ENCODE results near the gene MPST. TPM values are rescaled to one million over a fixed set of nuclear protein-coding genes. Genes with fewer than 3 reads are reported as not detected.

MPST gene
- polyA plus RNA-seq, 1 donor from 2014 or later: 56.0 TPM

DNA sequence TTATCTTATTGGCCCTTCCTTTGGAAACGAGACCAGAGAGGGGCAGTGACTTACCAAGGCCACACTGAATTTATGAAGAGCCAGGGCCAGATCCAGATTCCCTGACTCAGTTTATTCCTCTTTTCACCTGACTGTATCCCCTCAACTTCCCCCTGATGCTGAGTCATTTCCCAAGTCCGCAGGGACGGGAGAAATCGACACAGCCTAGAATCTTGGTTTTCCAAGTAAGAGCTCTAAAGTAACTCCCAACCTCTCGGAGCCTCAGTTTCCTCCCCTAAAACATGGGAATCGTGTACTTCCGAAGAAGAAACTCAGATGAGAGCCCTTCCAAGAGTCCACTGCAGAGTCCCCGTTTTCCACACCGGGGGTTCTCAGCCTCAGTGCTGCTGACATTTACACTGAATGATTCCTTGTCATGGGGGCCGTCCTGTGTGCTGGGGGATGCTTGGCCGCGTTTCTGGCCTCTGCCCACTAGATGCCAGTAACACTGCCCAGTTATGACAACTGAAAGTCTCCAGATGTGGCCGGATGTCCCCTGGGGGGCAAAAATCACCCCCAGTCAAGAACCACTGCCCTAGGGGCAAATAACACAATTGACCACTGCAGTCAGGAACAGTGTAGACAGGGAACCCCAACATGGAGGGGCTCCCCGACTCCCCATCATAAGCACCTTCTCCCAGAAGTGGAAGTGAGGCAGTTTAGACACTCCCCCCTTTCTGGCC is 11.2 kb downstream of the MPST start:
- TF ChIP-seq EP300 (conservative IDR thresholded peaks at IDR 0.05; ENCODE audit: poor library complexity, severe bottlenecking) (no peak), RAD21 (conservative IDR thresholded peaks at IDR 0.05) (no peak), SMC3 (conservative IDR thresholded peaks at IDR 0.05; ENCODE audit: poor library complexity) (no peak), MXI1 (conservative IDR thresholded peaks at IDR 0.05; ENCODE audit: poor library complexity, severe bottlenecking) (no peak), TAF1 (IDR thresholded peaks at IDR 0.05; ENCODE audit: low read depth) (no peak), POLR2AphosphoS5 (IDR thresholded peaks at IDR 0.05) (no peak), EZH2 (IDR thresholded peaks at IDR 0.05; ENCODE audit: borderline replicate concordance, insufficient read depth, low read length, poor library complexity, severe bottlenecking) (no peak)
- TF ChIP-seq, protein P1, sequence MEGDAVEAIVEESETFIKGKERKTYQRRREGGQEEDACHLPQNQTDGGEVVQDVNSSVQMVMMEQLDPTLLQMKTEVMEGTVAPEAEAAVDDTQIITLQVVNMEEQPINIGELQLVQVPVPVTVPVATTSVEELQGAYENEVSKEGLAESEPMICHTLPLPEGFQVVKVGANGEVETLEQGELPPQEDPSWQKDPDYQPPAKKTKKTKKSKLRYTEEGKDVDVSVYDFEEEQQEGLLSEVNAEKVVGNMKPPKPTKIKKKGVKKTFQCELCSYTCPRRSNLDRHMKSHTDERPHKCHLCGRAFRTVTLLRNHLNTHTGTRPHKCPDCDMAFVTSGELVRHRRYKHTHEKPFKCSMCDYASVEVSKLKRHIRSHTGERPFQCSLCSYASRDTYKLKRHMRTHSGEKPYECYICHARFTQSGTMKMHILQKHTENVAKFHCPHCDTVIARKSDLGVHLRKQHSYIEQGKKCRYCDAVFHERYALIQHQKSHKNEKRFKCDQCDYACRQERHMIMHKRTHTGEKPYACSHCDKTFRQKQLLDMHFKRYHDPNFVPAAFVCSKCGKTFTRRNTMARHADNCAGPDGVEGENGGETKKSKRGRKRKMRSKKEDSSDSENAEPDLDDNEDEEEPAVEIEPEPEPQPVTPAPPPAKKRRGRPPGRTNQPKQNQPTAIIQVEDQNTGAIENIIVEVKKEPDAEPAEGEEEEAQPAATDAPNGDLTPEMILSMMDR (IDR thresholded peaks at IDR 0.05; ENCODE audit: poor library complexity, severe bottlenecking): no peak
- TF ChIP-seq, protein P2, sequence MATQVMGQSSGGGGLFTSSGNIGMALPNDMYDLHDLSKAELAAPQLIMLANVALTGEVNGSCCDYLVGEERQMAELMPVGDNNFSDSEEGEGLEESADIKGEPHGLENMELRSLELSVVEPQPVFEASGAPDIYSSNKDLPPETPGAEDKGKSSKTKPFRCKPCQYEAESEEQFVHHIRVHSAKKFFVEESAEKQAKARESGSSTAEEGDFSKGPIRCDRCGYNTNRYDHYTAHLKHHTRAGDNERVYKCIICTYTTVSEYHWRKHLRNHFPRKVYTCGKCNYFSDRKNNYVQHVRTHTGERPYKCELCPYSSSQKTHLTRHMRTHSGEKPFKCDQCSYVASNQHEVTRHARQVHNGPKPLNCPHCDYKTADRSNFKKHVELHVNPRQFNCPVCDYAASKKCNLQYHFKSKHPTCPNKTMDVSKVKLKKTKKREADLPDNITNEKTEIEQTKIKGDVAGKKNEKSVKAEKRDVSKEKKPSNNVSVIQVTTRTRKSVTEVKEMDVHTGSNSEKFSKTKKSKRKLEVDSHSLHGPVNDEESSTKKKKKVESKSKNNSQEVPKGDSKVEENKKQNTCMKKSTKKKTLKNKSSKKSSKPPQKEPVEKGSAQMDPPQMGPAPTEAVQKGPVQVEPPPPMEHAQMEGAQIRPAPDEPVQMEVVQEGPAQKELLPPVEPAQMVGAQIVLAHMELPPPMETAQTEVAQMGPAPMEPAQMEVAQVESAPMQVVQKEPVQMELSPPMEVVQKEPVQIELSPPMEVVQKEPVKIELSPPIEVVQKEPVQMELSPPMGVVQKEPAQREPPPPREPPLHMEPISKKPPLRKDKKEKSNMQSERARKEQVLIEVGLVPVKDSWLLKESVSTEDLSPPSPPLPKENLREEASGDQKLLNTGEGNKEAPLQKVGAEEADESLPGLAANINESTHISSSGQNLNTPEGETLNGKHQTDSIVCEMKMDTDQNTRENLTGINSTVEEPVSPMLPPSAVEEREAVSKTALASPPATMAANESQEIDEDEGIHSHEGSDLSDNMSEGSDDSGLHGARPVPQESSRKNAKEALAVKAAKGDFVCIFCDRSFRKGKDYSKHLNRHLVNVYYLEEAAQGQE (IDR thresholded peaks at IDR 0.05; ENCODE audit: borderline replicate concordance): no peak

DNA sequence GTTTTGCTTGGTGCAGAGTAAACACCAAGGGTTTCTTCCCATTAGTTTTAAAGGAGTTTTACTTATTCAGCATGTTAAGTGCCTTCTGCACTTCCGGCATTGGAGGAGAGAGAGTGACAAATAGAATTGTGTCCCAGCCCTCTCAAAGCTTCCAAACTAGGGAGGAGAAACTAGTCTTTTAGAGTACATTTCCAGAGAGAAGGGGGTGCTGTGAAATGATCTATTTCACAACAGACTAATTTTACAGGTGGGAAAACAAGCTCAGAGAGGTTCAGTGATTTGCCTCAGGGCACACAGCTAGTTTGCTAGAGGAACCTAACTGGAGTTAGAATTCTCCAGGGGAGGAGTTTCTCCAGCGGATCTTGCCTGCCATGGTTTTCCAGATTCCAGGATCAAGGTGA is 12.6 kb downstream of the MPST start:
- H3K27ac ChIP-seq (ENCODE audit: low read length): no peak overlapping the region
- H3K4me2 ChIP-seq (ENCODE audit: low read length): no peak overlapping the region
- no peaks in the 10 kb centered on the region for H3K9me3 ChIP-seq (ENCODE audit: low read length)
- H3K36me3 ChIP-seq (ENCODE audit: insufficient read depth, low read length): no peaks in the 10 kb centered on the region
- TF ChIP-seq, protein P2 (IDR thresholded peaks at IDR 0.05; ENCODE audit: borderline replicate concordance): no peak
- TF ChIP-seq RAD21 (conservative IDR thresholded peaks at IDR 0.05): no peak
- no peak for TF ChIP-seq POLR2AphosphoS5 (IDR thresholded peaks at IDR 0.05)
- TF ChIP-seq, protein P1 (IDR thresholded peaks at IDR 0.05; ENCODE audit: poor library complexity, severe bottlenecking): no peak
- TF ChIP-seq EP300 (conservative IDR thresholded peaks at IDR 0.05; ENCODE audit: poor library complexity, severe bottlenecking): no peak
- no peak for TF ChIP-seq MXI1 (conservative IDR thresholded peaks at IDR 0.05; ENCODE audit: poor library complexity, severe bottlenecking)
- no peak for TF ChIP-seq TAF1 (IDR thresholded peaks at IDR 0.05; ENCODE audit: low read depth)
- no peak for TF ChIP-seq SMC3 (conservative IDR thresholded peaks at IDR 0.05; ENCODE audit: poor library complexity)
- TF ChIP-seq EZH2 (IDR thresholded peaks at IDR 0.05; ENCODE audit: borderline replicate concordance, insufficient read depth, low read length, poor library complexity, severe bottlenecking): no peak
- no peaks in the 10 kb centered on the region for H3K9me2 ChIP-seq (ENCODE audit: insufficient read depth, low read length)
- no peak overlapping the region for H3K9ac ChIP-seq (ENCODE audit: low read length)
- no peaks in the 10 kb centered on the region for H3K79me2 ChIP-seq (replicated peaks; ENCODE audit: insufficient read depth, low read length)
- H4K20me1 ChIP-seq (ENCODE audit: insufficient read depth): no peaks in the 10 kb centered on the region
- H3F3A ChIP-seq (ENCODE audit: insufficient read depth, low read length, poor library complexity, severe bottlenecking): no peaks in the 10 kb centered on the region
- no peak overlapping the region for H2AFZ ChIP-seq (ENCODE audit: low read depth, low read length)
- no peak overlapping the region for H3K4me3 ChIP-seq (ENCODE audit: low read length)
- no peaks in the 10 kb centered on the region for H3K27me3 ChIP-seq (ENCODE audit: insufficient read depth, low read depth, low read length)

More for the DNA sequence above, 11.2 kb downstream of the MPST start:
- H3F3A ChIP-seq (ENCODE audit: insufficient read depth, low read length, poor library complexity, severe bottlenecking): no peaks in the 10 kb centered on the region
- H3K79me2 ChIP-seq (replicated peaks; ENCODE audit: insufficient read depth, low read length): no peaks in the 10 kb centered on the region
- H3K36me3 ChIP-seq (ENCODE audit: insufficient read depth, low read length): no peaks in the 10 kb centered on the region
- H3K27ac ChIP-seq (ENCODE audit: low read length): no peak overlapping the region
- no peaks in the 10 kb centered on the region for H3K9me2 ChIP-seq (ENCODE audit: insufficient read depth, low read length)
- no peaks in the 10 kb centered on the region for H4K20me1 ChIP-seq (ENCODE audit: insufficient read depth)
- no peak overlapping the region for H3K4me2 ChIP-seq (ENCODE audit: low read length)
- H3K4me3 ChIP-seq (ENCODE audit: low read length): no peak overlapping the region
- H2AFZ ChIP-seq (ENCODE audit: low read depth, low read length): no peak overlapping the region
- H3K27me3 ChIP-seq (ENCODE audit: insufficient read depth, low read depth, low read length): no peaks in the 10 kb centered on the region
- H3K9ac ChIP-seq (ENCODE audit: low read length): no peak overlapping the region
- H3K9me3 ChIP-seq (ENCODE audit: low read length): no peaks in the 10 kb centered on the region
